GM23338 (cell line): ENCODE data around the gene ANKRD22.

Experiments
- CREB1 ChIP-seq: fragments of 250-450 bp; sonication (Bioruptor Pico); IDR thresholded peaks from 2 replicates; pipeline ENCODE4 v1.5.0; 2020; ENCODE audit warnings: low read depth, mild to moderate bottlenecking, moderate library complexity
- CTCF ChIP-seq, 2 experiments: fragments of 200-600 bp in 1 of 2; sonication (generic) in 1 of 2; conservative IDR thresholded peaks; 2 replicates each; pipeline versions ENCODE4 v1.5.1 to v1.6.1; 2016 to 2017; ENCODE audit warnings: antibody characterized with exemption in 2 of 2, low read depth in 2 of 2, mild to moderate bottlenecking in 2 of 2, moderate library complexity in 1 of 2
- ETS1 ChIP-seq: IDR thresholded peaks from 2 replicates; pipeline ENCODE4 v1.6.1; 2016; ENCODE audit warnings: antibody characterized with exemption
- EZH2 ChIP-seq: fragments of 200-600 bp; sonication (generic); IDR thresholded peaks from one replicate; pipeline ENCODE4 v1.8.0; 2017; ENCODE audit warnings: antibody characterized with exemption, mild to moderate bottlenecking, low read depth; ENCODE audit not compliant: unreplicated experiment
- EZH2phosphoT487 ChIP-seq: fragments of 200-600 bp; sonication (generic); IDR thresholded peaks from one replicate; pipeline ENCODE4 v1.8.1; 2018; ENCODE audit warnings: antibody characterized with exemption; ENCODE audit not compliant: unreplicated experiment
- JUNB ChIP-seq: IDR thresholded peaks from one replicate; pipeline ENCODE4 v1.6.1; 2016; ENCODE audit warnings: antibody characterized with exemption; ENCODE audit not compliant: unreplicated experiment
- POLR2AphosphoS5 ChIP-seq: IDR thresholded peaks from 2 replicates; pipeline ENCODE4 v1.6.1; 2016; ENCODE audit warnings: antibody characterized with exemption, low read depth
- REST ChIP-seq: IDR thresholded peaks from one replicate; pipeline ENCODE4 v1.6.1; 2018; ENCODE audit warnings: antibody characterized with exemption; ENCODE audit not compliant: unreplicated experiment
- STAT1 ChIP-seq: IDR thresholded peaks from one replicate; pipeline ENCODE4 v1.6.1; 2016; ENCODE audit warnings: antibody characterized with exemption; ENCODE audit not compliant: unreplicated experiment
- ZNF114 ChIP-seq: fragments of 250-450 bp; sonication (Bioruptor Pico); IDR thresholded peaks from 2 replicates; pipeline ENCODE4 v1.5.0; 2020; ENCODE audit warnings: mild to moderate bottlenecking, moderate library complexity

- no peak for TF ChIP-seq EZH2
- no peak for TF ChIP-seq CTCF (conservative IDR thresholded peaks at IDR 0.05; ENCODE audit: low read depth in 2 of 2)
- TF ChIP-seq JUNB = no peak
- no peak for TF ChIP-seq CREB1
- TF ChIP-seq ETS1 = no peak
- no peak for TF ChIP-seq EZH2phosphoT487
- no peak for TF ChIP-seq REST
- TF ChIP-seq POLR2AphosphoS5 = no peak
- TF ChIP-seq STAT1 = no peak
- TF ChIP-seq ZNF114 (CRISPR knock-in tag) = no peak
Observed at GRCh38 chr10:88858491-88858890, 6.8 kb upstream of the ANKRD22 start.
